H1 (cell line): Measurements from ENCODE around the gene MLF2. TPM values are rescaled to one million over a fixed set of nuclear protein-coding genes. Genes with fewer than 3 reads are reported as not detected.

Experiments used
- TAF1 ChIP-seq: IDR thresholded peaks from 2 replicates; pipeline ENCODE4 v1.6.1; 2011; ENCODE audit warnings: mild to moderate bottlenecking, low read depth, low read length
- polyA plus RNA-seq, 7 experiments: library from polyadenylated mRNA; depleted of rRNA in 3 of 7; stranded (reverse) in 5 of 7; unstranded in 2 of 7; fragments of >200 nt in 5 of 7; fragments of 200-250 nt in 2 of 7; gene quantifications; 1 replicate in 5 of 7; 2 replicates in 1 of 7; 4 replicates in 1 of 7; pipeline versions ENCODE4 v1.2.1 to v1.2.3, GENCODE V29; 2011 to 2013; ENCODE audit warnings: missing spikeins in 2 of 7, mixed read lengths in 2 of 7
- total RNA-seq: library from RNA; stranded (reverse); fragmentation: NEBNext Ultra II Directional; extraction: Animal tissue kit (Norgen Biotek cat#: 25700); gene quantifications from 2 replicates; pipeline ENCODE4 v1.2.1, GENCODE V29; 2021
- TF ChIP-seq, protein P1 (sequence below): fragments of 300-600 bp; sonication (generic); IDR thresholded peaks from 2 replicates; pipeline ENCODE4 v1.7.1; 2012; ENCODE audit warnings: low read length, moderate library complexity, mild to moderate bottlenecking, inconsistent platforms; ENCODE audit not compliant: insufficient replicate concordance

MLF2 gene
- total and polyA plus RNA-seq, 2 of the 8 experiments (the other 6 are each of a cell fraction or from before 2014, with no cell fraction given) = 229 to 401 TPM

DNA sequence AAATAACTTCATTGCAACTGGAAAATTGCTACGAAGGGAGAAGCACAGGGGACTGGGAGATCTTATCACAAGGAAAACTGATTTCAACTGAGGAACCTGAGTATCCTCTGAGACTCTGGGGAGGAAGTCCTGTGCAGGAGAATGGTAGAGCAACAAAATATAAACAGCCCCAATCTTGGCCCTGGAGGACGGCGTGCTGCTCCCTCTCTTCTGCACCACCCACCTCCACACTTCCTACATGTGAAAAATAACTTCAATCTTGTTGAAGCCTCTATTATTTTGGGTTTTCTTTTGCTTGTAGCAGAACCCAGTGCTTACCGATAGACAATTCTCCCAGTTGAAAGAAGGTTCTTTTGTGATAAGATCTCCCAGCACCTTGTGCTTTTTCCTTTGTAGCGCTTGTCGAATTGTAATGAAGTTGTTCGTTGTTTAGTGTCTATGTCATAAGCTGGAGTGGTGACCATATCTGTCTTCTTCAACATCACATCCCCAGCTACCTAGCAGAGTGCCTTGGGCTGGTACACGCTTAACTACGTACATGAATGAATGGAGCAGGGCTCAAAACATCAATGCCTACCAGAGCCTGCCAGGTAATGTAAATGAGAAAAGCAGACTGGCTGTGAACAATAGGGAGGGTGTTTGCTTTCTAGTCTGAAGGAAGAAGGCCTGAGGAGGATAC, 33.6 kb upstream of the MLF2 start (continued):
- TF ChIP-seq, protein P1, sequence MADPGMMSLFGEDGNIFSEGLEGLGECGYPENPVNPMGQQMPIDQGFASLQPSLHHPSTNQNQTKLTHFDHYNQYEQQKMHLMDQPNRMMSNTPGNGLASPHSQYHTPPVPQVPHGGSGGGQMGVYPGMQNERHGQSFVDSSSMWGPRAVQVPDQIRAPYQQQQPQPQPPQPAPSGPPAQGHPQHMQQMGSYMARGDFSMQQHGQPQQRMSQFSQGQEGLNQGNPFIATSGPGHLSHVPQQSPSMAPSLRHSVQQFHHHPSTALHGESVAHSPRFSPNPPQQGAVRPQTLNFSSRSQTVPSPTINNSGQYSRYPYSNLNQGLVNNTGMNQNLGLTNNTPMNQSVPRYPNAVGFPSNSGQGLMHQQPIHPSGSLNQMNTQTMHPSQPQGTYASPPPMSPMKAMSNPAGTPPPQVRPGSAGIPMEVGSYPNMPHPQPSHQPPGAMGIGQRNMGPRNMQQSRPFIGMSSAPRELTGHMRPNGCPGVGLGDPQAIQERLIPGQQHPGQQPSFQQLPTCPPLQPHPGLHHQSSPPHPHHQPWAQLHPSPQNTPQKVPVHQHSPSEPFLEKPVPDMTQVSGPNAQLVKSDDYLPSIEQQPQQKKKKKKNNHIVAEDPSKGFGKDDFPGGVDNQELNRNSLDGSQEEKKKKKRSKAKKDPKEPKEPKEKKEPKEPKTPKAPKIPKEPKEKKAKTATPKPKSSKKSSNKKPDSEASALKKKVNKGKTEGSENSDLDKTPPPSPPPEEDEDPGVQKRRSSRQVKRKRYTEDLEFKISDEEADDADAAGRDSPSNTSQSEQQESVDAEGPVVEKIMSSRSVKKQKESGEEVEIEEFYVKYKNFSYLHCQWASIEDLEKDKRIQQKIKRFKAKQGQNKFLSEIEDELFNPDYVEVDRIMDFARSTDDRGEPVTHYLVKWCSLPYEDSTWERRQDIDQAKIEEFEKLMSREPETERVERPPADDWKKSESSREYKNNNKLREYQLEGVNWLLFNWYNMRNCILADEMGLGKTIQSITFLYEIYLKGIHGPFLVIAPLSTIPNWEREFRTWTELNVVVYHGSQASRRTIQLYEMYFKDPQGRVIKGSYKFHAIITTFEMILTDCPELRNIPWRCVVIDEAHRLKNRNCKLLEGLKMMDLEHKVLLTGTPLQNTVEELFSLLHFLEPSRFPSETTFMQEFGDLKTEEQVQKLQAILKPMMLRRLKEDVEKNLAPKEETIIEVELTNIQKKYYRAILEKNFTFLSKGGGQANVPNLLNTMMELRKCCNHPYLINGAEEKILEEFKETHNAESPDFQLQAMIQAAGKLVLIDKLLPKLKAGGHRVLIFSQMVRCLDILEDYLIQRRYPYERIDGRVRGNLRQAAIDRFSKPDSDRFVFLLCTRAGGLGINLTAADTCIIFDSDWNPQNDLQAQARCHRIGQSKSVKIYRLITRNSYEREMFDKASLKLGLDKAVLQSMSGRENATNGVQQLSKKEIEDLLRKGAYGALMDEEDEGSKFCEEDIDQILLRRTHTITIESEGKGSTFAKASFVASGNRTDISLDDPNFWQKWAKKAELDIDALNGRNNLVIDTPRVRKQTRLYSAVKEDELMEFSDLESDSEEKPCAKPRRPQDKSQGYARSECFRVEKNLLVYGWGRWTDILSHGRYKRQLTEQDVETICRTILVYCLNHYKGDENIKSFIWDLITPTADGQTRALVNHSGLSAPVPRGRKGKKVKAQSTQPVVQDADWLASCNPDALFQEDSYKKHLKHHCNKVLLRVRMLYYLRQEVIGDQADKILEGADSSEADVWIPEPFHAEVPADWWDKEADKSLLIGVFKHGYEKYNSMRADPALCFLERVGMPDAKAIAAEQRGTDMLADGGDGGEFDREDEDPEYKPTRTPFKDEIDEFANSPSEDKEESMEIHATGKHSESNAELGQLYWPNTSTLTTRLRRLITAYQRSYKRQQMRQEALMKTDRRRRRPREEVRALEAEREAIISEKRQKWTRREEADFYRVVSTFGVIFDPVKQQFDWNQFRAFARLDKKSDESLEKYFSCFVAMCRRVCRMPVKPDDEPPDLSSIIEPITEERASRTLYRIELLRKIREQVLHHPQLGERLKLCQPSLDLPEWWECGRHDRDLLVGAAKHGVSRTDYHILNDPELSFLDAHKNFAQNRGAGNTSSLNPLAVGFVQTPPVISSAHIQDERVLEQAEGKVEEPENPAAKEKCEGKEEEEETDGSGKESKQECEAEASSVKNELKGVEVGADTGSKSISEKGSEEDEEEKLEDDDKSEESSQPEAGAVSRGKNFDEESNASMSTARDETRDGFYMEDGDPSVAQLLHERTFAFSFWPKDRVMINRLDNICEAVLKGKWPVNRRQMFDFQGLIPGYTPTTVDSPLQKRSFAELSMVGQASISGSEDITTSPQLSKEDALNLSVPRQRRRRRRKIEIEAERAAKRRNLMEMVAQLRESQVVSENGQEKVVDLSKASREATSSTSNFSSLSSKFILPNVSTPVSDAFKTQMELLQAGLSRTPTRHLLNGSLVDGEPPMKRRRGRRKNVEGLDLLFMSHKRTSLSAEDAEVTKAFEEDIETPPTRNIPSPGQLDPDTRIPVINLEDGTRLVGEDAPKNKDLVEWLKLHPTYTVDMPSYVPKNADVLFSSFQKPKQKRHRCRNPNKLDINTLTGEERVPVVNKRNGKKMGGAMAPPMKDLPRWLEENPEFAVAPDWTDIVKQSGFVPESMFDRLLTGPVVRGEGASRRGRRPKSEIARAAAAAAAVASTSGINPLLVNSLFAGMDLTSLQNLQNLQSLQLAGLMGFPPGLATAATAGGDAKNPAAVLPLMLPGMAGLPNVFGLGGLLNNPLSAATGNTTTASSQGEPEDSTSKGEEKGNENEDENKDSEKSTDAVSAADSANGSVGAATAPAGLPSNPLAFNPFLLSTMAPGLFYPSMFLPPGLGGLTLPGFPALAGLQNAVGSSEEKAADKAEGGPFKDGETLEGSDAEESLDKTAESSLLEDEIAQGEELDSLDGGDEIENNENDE = no peak
- 0 out of 2 replicates have a peak, but pooled peaks have one; percentile 15 for TF ChIP-seq TAF1
